Measurements from ENCODE around the gene CTSG.

The CTSG gene

GRCh38 chr14:24609655-24610344, 33.8 kb upstream of the CTSG start, which contains the start of gene GZMH:
GZMH (minus strand) TSS chr14:24609685; CDS start chr14:24609613, 72 bp downstream.
- H3K9ac ChIP-seq (ENCODE audit: low read depth, low read length, poor library complexity) = no peak within 1 kb of the TSS
- no peak within 1 kb of the TSS for H4K8ac ChIP-seq (ENCODE audit: low read depth, low read length)
- no peak within 1 kb of the TSS for H3K18ac ChIP-seq (ENCODE audit: low read length)
- no peak within 1 kb of the TSS for H3K23ac ChIP-seq (ENCODE audit: low read depth, low read length, poor library complexity)
- H3K4ac ChIP-seq (ENCODE audit: low read length) = no peak within 1 kb of the TSS
- H3K4me3 ChIP-seq (ENCODE audit: low read length in 2 of 2) = no peak within 1 kb of the TSS
- no peak within 1 kb of the TSS for H2AK5ac ChIP-seq (ENCODE audit: low read depth, low read length)
- H2BK15ac ChIP-seq (ENCODE audit: low read length) = no peak within 1 kb of the TSS
- no peak within 1 kb of the TSS for H3K4me2 ChIP-seq (ENCODE audit: insufficient read depth, low read length, poor library complexity, severe bottlenecking)
- no peak within 1 kb of the TSS for H3K27ac ChIP-seq (replicated peaks; ENCODE audit: low read length)
- no peak within 1 kb of the TSS for H2BK120ac ChIP-seq (ENCODE audit: low read depth, low read length)
- no peak within 1 kb of the TSS for H2BK12ac ChIP-seq (ENCODE audit: low read length)
- peaks cover 0 to 5% (median 0%) of the 10 kb centered on the region in 3 experiments for H3K27me3 ChIP-seq (ENCODE audit: control insufficient read depth in 3 of 3, insufficient read depth in 3 of 3, low read depth in 1 of 3, low read length in 3 of 3)
- no peak for DNase-seq (ENCODE audit: low spot score)
- H3K36me3 ChIP-seq (replicated peaks in 1 of 2; ENCODE audit: control insufficient read depth in 2 of 2, insufficient read depth in 2 of 2, low read length in 2 of 2) = no peaks in the 10 kb centered on the region
- no peaks in the 10 kb centered on the region for H3K9me3 ChIP-seq (replicated peaks in 1 of 2; ENCODE audit: control insufficient read depth in 2 of 2, insufficient read depth in 1 of 2, low read depth in 1 of 2, low read length in 2 of 2)
- H2BK5ac ChIP-seq (ENCODE audit: low read length) = no peak within 1 kb of the TSS
- H4K91ac ChIP-seq (ENCODE audit: low read depth, low read length, poor library complexity) = no peak within 1 kb of the TSS
- no CpG with 5 or more reads among the region's 2 CpGs for WGBS, 2 donors (ENCODE audit: extremely low coverage in 2 of 2, insufficient read length in 2 of 2, insufficient replicate concordance in 1 of 2)
- H3K4me1 ChIP-seq (ENCODE audit: control insufficient read depth in 2 of 2, insufficient read depth in 1 of 2, low read depth in 1 of 2, low read length in 2 of 2) = peaks cover 0 to 1% of the 10 kb centered on the region in 2 donors
- H2AFZ ChIP-seq (ENCODE audit: low read length) = no peak within 1 kb of the TSS
- H3K79me1 ChIP-seq (ENCODE audit: low read depth, low read length) = no peaks in the 10 kb centered on the region
- H3K14ac ChIP-seq (ENCODE audit: low read length) = no peak within 1 kb of the TSS

DNA sequence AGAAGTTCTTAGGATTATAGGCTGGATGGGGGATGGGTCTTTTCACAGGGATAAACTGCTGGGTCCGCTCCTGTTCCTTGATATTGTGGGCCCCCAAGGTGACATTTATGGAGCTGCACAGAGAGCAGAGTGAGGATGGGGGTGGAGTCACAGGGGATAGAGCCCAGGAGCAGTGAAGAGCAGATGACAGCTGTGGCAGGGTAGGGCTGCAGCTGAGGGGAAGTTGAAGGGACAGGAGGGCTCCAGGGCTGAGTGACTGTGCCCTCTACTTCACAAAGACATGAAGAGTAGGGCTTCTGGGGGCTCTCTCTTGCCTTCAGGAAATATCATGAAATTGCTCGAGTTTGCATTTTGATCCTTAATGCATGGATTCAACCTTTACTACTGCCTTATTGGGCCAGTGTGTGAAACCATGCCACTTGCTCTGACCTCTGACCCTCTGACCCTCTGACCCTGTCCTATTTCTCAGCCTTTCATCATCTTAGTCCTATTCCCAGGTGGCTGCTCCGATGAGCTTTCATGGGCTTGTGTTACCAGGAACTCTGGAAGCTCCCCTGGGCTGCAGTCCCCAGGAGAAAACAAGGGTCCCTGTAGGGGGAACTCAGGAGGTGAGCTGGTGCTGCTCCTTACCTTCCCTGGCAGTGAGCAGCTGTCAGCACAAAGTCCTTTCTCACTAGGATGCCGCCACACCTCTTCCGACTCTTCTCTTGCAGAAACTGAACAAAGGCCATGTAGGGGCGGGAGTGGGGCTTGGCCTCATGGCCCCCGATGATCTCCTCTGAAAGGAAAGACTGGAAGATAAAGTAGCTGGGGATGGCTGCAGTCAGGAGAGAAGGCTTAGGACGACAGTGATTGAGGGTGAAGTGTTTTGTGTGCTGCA, 31.8 kb upstream of the CTSG start:
- Histone ChIP-seq H3K9ac (ENCODE audit: low read depth, low read length, poor library complexity) (no peak overlapping the region), H3K27me3 (ENCODE audit: control insufficient read depth in 3 of 3, insufficient read depth in 3 of 3, low read depth in 1 of 3, low read length in 3 of 3) (no peaks in the 10 kb centered on the region), H3K27ac (replicated peaks; ENCODE audit: low read length) (no peak overlapping the region), H3K23ac (ENCODE audit: low read depth, low read length, poor library complexity) (no peak overlapping the region), H2AFZ (ENCODE audit: low read length) (no peak overlapping the region), H2BK5ac (ENCODE audit: low read length) (no peak overlapping the region), H3K9me3 (replicated peaks in 1 of 2; ENCODE audit: control insufficient read depth in 2 of 2, insufficient read depth in 1 of 2, low read depth in 1 of 2, low read length in 2 of 2) (no peaks in the 10 kb centered on the region), H3K4me3 (ENCODE audit: low read length in 2 of 2) (no peak overlapping the region), H3K4me1 (ENCODE audit: control insufficient read depth in 2 of 2, insufficient read depth in 1 of 2, low read depth in 1 of 2, low read length in 2 of 2) (peaks cover 0 to 1% of the 10 kb centered on the region in 2 donors), H2BK12ac (ENCODE audit: low read length) (no peak overlapping the region), H2AK5ac (ENCODE audit: low read depth, low read length) (no peak overlapping the region), H4K8ac (ENCODE audit: low read depth, low read length) (no peak overlapping the region), H3K4me2 (ENCODE audit: insufficient read depth, low read length, poor library complexity, severe bottlenecking) (no peak overlapping the region), H3K36me3 (replicated peaks in 1 of 2; ENCODE audit: control insufficient read depth in 2 of 2, insufficient read depth in 2 of 2, low read length in 2 of 2) (no peaks in the 10 kb centered on the region), H3K14ac (ENCODE audit: low read length) (no peak overlapping the region), H2BK15ac (ENCODE audit: low read length) (no peak overlapping the region), H2BK120ac (ENCODE audit: low read depth, low read length) (no peak overlapping the region), H3K18ac (ENCODE audit: low read length) (no peak overlapping the region), H3K79me1 (ENCODE audit: low read depth, low read length) (no peaks in the 10 kb centered on the region), H4K91ac (ENCODE audit: low read depth, low read length, poor library complexity) (no peak overlapping the region), H3K4ac (ENCODE audit: low read length) (no peak overlapping the region)
- DNase-seq (ENCODE audit: low spot score) = no peak
- no CpG with 5 or more reads among the region's 8 CpGs for WGBS, 2 donors (ENCODE audit: extremely low coverage in 2 of 2, insufficient read length in 2 of 2, insufficient replicate concordance in 1 of 2)

DNA sequence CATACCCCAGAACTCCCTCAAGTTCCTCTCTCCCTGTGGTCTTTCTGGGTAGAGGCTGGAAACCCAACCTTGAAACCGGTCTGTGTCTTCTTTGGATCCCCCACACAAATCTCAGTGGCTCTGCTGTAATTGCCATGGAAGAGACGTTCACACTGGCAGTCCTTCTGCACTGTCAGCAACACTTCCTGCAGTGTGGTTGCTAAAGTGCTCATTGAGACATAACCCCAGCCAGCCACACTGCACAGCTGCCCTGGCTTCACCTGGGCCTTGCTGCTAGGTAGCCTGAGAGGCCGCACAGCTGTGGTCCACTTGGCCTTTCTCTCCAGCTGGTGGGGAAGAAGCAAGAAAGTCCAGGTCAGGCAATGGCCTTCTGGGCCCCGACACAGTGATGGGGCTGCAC, 31.0 kb upstream of the CTSG start:
- H3K36me3 ChIP-seq (replicated peaks in 1 of 2; ENCODE audit: control insufficient read depth in 2 of 2, insufficient read depth in 2 of 2, low read length in 2 of 2) = no peaks in the 10 kb centered on the region
- DNase-seq (ENCODE audit: low spot score) = no peak
- no peak overlapping the region for H3K4me2 ChIP-seq (ENCODE audit: insufficient read depth, low read length, poor library complexity, severe bottlenecking)
- H3K23ac ChIP-seq (ENCODE audit: low read depth, low read length, poor library complexity) = no peak overlapping the region
- H2AK5ac ChIP-seq (ENCODE audit: low read depth, low read length) = no peak overlapping the region
- H3K9ac ChIP-seq (ENCODE audit: low read depth, low read length, poor library complexity) = no peak overlapping the region
- peak overlapping the region; percentile 25 for H3K18ac ChIP-seq (ENCODE audit: low read length)
- H3K14ac ChIP-seq (ENCODE audit: low read length) = no peak overlapping the region
- no peaks in the 10 kb centered on the region for H3K27me3 ChIP-seq (ENCODE audit: control insufficient read depth in 3 of 3, insufficient read depth in 3 of 3, low read depth in 1 of 3, low read length in 3 of 3)
- no peak overlapping the region for H3K27ac ChIP-seq (replicated peaks; ENCODE audit: low read length)
- H2BK120ac ChIP-seq (ENCODE audit: low read depth, low read length) = no peak overlapping the region
- H4K91ac ChIP-seq (ENCODE audit: low read depth, low read length, poor library complexity) = no peak overlapping the region
- no peak overlapping the region for H3K4me3 ChIP-seq (ENCODE audit: low read length in 2 of 2)
- no peaks in the 10 kb centered on the region for H3K9me3 ChIP-seq (replicated peaks in 1 of 2; ENCODE audit: control insufficient read depth in 2 of 2, insufficient read depth in 1 of 2, low read depth in 1 of 2, low read length in 2 of 2)
- H4K8ac ChIP-seq (ENCODE audit: low read depth, low read length) = no peak overlapping the region
- H3K4me1 ChIP-seq (ENCODE audit: control insufficient read depth in 2 of 2, insufficient read depth in 1 of 2, low read depth in 1 of 2, low read length in 2 of 2) = peaks cover 0 to 1% of the 10 kb centered on the region in 2 donors
- no peak overlapping the region for H2AFZ ChIP-seq (ENCODE audit: low read length)
- H2BK15ac ChIP-seq (ENCODE audit: low read length) = no peak overlapping the region
- H2BK12ac ChIP-seq (ENCODE audit: low read length) = no peak overlapping the region
- WGBS, 2 donors (ENCODE audit: extremely low coverage in 2 of 2, insufficient read length in 2 of 2, insufficient replicate concordance in 1 of 2) = no CpG with 5 or more reads among the region's 4 CpGs
- no peaks in the 10 kb centered on the region for H3K79me1 ChIP-seq (ENCODE audit: low read depth, low read length)
- no peak overlapping the region for H3K4ac ChIP-seq (ENCODE audit: low read length)
- H2BK5ac ChIP-seq (ENCODE audit: low read length) = no peak overlapping the region

DNA sequence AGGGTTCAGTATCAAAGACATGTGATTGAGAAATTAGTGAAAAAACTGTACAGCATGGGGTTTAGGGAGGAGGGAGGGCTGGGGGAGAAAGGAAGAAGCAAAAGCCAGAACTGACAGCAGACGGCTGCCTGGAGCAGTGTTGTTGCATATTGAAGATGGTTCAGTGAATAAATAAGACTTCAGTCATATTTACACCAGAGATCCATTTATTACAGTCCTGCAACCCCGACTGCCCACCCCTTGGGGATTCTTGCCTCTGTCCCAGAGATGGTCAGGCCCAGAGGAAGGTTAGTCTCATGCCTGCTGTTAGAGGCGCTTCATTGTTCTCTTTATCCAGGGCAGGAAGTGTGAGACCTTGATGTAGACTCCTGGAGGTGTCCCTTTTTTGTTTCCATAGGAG, 30.2 kb upstream of the CTSG start:
- H3K79me1 ChIP-seq (ENCODE audit: low read depth, low read length) = no peaks in the 10 kb centered on the region
- no peak overlapping the region for H3K18ac ChIP-seq (ENCODE audit: low read length)
- no peak overlapping the region for H2BK5ac ChIP-seq (ENCODE audit: low read length)
- no peak overlapping the region for H3K14ac ChIP-seq (ENCODE audit: low read length)
- DNase-seq (ENCODE audit: low spot score) = no peak
- no peak overlapping the region for H3K4ac ChIP-seq (ENCODE audit: low read length)
- no peak overlapping the region for H4K91ac ChIP-seq (ENCODE audit: low read depth, low read length, poor library complexity)
- H2BK12ac ChIP-seq (ENCODE audit: low read length) = no peak overlapping the region
- H3K4me1 ChIP-seq (ENCODE audit: control insufficient read depth in 2 of 2, insufficient read depth in 1 of 2, low read depth in 1 of 2, low read length in 2 of 2) = peaks cover 0 to 1% of the 10 kb centered on the region in 2 donors
- H2BK120ac ChIP-seq (ENCODE audit: low read depth, low read length) = no peak overlapping the region
- no CpG with 5 or more reads among the region's 3 CpGs for WGBS, 2 donors (ENCODE audit: extremely low coverage in 2 of 2, insufficient read length in 2 of 2, insufficient replicate concordance in 1 of 2)
- peaks cover 0 to 2% of the 10 kb centered on the region in 2 donors for H3K9me3 ChIP-seq (replicated peaks in 1 of 2; ENCODE audit: control insufficient read depth in 2 of 2, insufficient read depth in 1 of 2, low read depth in 1 of 2, low read length in 2 of 2)
- H3K4me2 ChIP-seq (ENCODE audit: insufficient read depth, low read length, poor library complexity, severe bottlenecking) = no peak overlapping the region
- H2AFZ ChIP-seq (ENCODE audit: low read length) = no peak overlapping the region
- no peak overlapping the region for H4K8ac ChIP-seq (ENCODE audit: low read depth, low read length)
- no peak overlapping the region for H2BK15ac ChIP-seq (ENCODE audit: low read length)
- no peak overlapping the region for H3K9ac ChIP-seq (ENCODE audit: low read depth, low read length, poor library complexity)
- H3K36me3 ChIP-seq (replicated peaks in 1 of 2; ENCODE audit: control insufficient read depth in 2 of 2, insufficient read depth in 2 of 2, low read length in 2 of 2) = no peaks in the 10 kb centered on the region
- H3K4me3 ChIP-seq (ENCODE audit: low read length in 2 of 2) = no peak overlapping the region
- H3K23ac ChIP-seq (ENCODE audit: low read depth, low read length, poor library complexity) = no peak overlapping the region
- no peak overlapping the region for H3K27ac ChIP-seq (replicated peaks; ENCODE audit: low read length)
- H2AK5ac ChIP-seq (ENCODE audit: low read depth, low read length) = no peak overlapping the region
- no peaks in the 10 kb centered on the region for H3K27me3 ChIP-seq (ENCODE audit: control insufficient read depth in 3 of 3, insufficient read depth in 3 of 3, low read depth in 1 of 3, low read length in 3 of 3)

Data from neuronal stem cell (in vitro differentiated cells).